Measurements from ENCODE around the gene ZDHHC5. TPM values are rescaled to one million over a fixed set of nuclear protein-coding genes. Genes with fewer than 3 reads are reported as not detected.
A peak's percentile ranks its signal among the peaks of the same experiment; 100 is the strongest.

ZDHHC5 gene
- total and polyA plus RNA-seq, 2 of the 13 experiments (the other 11 are each of a cell fraction or from before 2014, with no cell fraction given): 26.6 to 34.0 TPM

GRCh38 chr11:57667117-57667735 is 688 bp upstream of the ZDHHC5 start (continued):
- TF ChIP-seq HDAC1 (CRISPR knock-in tag; IDR thresholded peaks at IDR 0.05) (peak; percentile 53; the same call in 1 of the 2 replicates), EP300 (IDR thresholded peaks at IDR 0.05; ENCODE audit: low read depth in 2 of 2, low read length in 2 of 2) (peak in 1 of 2 experiments; percentile 15; a peak in 1 of 4 replicates), EP300 (CRISPR knock-in tag; IDR thresholded peaks at IDR 0.05; ENCODE audit: borderline replicate concordance) (no peak), BCL3 (CRISPR knock-in tag; IDR thresholded peaks at IDR 0.05) (no peak), SMAD1 (CRISPR knock-in tag; IDR thresholded peaks at IDR 0.05; ENCODE audit: borderline replicate concordance, low read depth) (0 out of 2 replicates have a peak, but pooled peaks have one; percentile 44), KAT8 (CRISPR knock-in tag; IDR thresholded peaks at IDR 0.05) (peak; percentile 85), ARHGAP35 (CRISPR knock-in tag; IDR thresholded peaks at IDR 0.05; ENCODE audit: borderline replicate concordance) (no peak; the same call in 1 of the 2 replicates), ZFP91 (CRISPR knock-in tag; IDR thresholded peaks at IDR 0.05; ENCODE audit: borderline replicate concordance) (peak; percentile 70; the same call in 1 of the 2 replicates), FOXP4 (CRISPR knock-in tag; IDR thresholded peaks at IDR 0.05) (0 out of 2 replicates have a peak, but pooled peaks have one; percentile 26), ZSCAN25 (CRISPR knock-in tag; IDR thresholded peaks at IDR 0.05) (no peak), SMAD3 (CRISPR knock-in tag; IDR thresholded peaks at IDR 0.05) (no peak), ZNF747 (CRISPR knock-in tag; IDR thresholded peaks at IDR 0.05; ENCODE audit: borderline replicate concordance) (peak; percentile 20; the same call in 1 of the 2 replicates), RFX1 (IDR thresholded peaks at IDR 0.05) (0 out of 2 replicates have a peak, but pooled peaks have one; percentile 42), ZNF577 (CRISPR knock-in tag; IDR thresholded peaks at IDR 0.05; ENCODE audit: borderline replicate concordance, low read depth) (no peak), KDM5A (IDR thresholded peaks at IDR 0.05; ENCODE audit: borderline replicate concordance, low read length) (peak; percentile 93), ZNF768 (CRISPR knock-in tag; IDR thresholded peaks at IDR 0.05) (peak; percentile 45; the same call in 1 of the 2 replicates), SIX4 (CRISPR knock-in tag; IDR thresholded peaks at IDR 0.05) (no peak), ZNF616 (CRISPR knock-in tag; IDR thresholded peaks at IDR 0.05; ENCODE audit: low read depth) (0 out of 2 replicates have a peak, but pooled peaks have one; percentile 26), PITX1 (CRISPR knock-in tag; IDR thresholded peaks at IDR 0.05) (peak; percentile 11), DR1 (CRISPR knock-in tag; IDR thresholded peaks at IDR 0.05) (no peak), NKX3-1 (CRISPR knock-in tag; IDR thresholded peaks at IDR 0.05) (peak; percentile 83)
- TF ChIP-seq, protein P1, sequence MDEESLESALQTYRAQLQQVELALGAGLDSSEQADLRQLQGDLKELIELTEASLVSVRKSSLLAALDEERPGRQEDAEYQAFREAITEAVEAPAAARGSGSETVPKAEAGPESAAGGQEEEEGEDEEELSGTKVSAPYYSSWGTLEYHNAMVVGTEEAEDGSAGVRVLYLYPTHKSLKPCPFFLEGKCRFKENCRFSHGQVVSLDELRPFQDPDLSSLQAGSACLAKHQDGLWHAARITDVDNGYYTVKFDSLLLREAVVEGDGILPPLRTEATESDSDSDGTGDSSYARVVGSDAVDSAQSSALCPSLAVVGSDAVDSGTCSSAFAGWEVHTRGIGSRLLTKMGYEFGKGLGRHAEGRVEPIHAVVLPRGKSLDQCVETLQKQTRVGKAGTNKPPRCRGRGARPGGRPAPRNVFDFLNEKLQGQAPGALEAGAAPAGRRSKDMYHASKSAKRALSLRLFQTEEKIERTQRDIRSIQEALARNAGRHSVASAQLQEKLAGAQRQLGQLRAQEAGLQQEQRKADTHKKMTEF (CRISPR knock-in tag; IDR thresholded peaks at IDR 0.05): peak; percentile 53; the same call in 1 of the 2 replicates
- TF ChIP-seq, protein P2, sequence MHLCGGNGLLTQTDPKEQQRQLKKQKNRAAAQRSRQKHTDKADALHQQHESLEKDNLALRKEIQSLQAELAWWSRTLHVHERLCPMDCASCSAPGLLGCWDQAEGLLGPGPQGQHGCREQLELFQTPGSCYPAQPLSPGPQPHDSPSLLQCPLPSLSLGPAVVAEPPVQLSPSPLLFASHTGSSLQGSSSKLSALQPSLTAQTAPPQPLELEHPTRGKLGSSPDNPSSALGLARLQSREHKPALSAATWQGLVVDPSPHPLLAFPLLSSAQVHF (CRISPR knock-in tag; IDR thresholded peaks at IDR 0.05): no peak
